Measurements from ENCODE around the gene CD101.

DNA sequence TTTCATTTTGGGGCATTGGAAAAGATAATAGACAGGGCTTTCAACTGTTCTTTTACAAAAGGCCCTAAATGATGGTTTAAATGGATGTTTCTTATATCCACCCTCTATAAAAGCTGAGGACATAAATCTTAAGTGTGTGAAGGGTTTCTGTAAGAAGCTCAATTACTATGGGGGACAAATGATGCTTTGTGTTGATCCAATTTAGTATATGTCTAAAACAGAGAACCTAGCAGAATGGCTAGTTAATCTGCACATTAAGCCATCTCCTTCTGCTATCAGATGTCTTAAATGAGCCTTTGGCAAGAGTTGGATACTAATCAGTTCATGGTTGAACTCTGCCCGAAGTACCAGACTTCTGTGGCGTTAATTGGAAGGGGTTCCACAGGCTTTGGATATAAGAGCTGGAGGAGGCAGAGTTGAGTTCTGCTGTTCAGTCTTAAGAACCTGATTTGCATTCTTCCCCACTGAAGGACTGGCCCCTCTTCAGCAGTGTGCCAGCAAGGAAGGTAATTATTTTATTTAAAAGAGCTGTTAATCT lies 48.8 kb upstream of the CD101 start:
- TF ChIP-seq, protein P1, sequence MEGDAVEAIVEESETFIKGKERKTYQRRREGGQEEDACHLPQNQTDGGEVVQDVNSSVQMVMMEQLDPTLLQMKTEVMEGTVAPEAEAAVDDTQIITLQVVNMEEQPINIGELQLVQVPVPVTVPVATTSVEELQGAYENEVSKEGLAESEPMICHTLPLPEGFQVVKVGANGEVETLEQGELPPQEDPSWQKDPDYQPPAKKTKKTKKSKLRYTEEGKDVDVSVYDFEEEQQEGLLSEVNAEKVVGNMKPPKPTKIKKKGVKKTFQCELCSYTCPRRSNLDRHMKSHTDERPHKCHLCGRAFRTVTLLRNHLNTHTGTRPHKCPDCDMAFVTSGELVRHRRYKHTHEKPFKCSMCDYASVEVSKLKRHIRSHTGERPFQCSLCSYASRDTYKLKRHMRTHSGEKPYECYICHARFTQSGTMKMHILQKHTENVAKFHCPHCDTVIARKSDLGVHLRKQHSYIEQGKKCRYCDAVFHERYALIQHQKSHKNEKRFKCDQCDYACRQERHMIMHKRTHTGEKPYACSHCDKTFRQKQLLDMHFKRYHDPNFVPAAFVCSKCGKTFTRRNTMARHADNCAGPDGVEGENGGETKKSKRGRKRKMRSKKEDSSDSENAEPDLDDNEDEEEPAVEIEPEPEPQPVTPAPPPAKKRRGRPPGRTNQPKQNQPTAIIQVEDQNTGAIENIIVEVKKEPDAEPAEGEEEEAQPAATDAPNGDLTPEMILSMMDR (conservative IDR thresholded peaks at IDR 0.05; ENCODE audit: low read depth, low read length) = no peak
- no peak for TF ChIP-seq EZH2 (IDR thresholded peaks at IDR 0.05; ENCODE audit: borderline replicate concordance, low read depth, low read length, poor library complexity, severe bottlenecking)

Measured in A673 (cell line).